Activated CD4-positive, alpha-beta T cell treated with anti-CD3 and anti-CD28 coated beads, Interleukin-2, amount 10 ng/mL, durations not matched to agents 7 days and 5 days (primary cell): ENCODE results near the gene KIF21B. TPM values are rescaled to one million over a fixed set of nuclear protein-coding genes. Genes with fewer than 3 reads are reported as not detected.

Experiments used
- CTCF ChIA-PET: fragments of 350-600 bp; sonication (Branson Sonifier 250); formaldehyde crosslinking; loops from one replicate; lab custom pipeline; 2021; ENCODE audit warnings: antibody characterized with exemption; lab: Charles Lee
- POLR2A ChIA-PET: fragments of 350-600 bp; sonication (Branson Sonifier 250); formaldehyde crosslinking; loops from one replicate; lab custom pipeline; 2021; ENCODE audit warnings: antibody characterized with exemption; lab: Charles Lee
- DNase-seq: peaks from one replicate; pipeline ENCODE4 v3.0.0-alpha.2; 2020
- H3K27ac Mint-ChIP-seq: one replicate; pipeline ENCODE4 v1.8.0; 2021; ENCODE audit warnings: mild to moderate bottlenecking, moderate library complexity, mixed read lengths
- H3K27me3 Mint-ChIP-seq: one replicate; pipeline ENCODE4 v1.8.0; 2021; ENCODE audit warnings: mixed read lengths
- H3K36me3 Mint-ChIP-seq: one replicate; pipeline ENCODE4 v1.8.0; 2021; ENCODE audit warnings: low read depth, mixed read lengths
- H3K4me1 Mint-ChIP-seq: one replicate; pipeline ENCODE4 v1.8.0; 2021; ENCODE audit warnings: mixed read lengths
- H3K4me3 Mint-ChIP-seq: one replicate; pipeline ENCODE4 v1.8.0; 2021; ENCODE audit warnings: mild to moderate bottlenecking, moderate library complexity, mixed read lengths
- H3K9me3 Mint-ChIP-seq: one replicate; pipeline ENCODE4 v1.8.0; 2021; ENCODE audit warnings: mixed read lengths
- total RNA-seq, 2 experiments: library from RNA; stranded (reverse); gene quantifications; one replicate each; pipeline ENCODE4 v1.2.3, GENCODE V29; 2021

Gene KIF21B
- total RNA-seq, 2 experiments from 2014 or later: 104 to 107 TPM

GRCh38 chr1:201023920-201024624, 558 bp upstream of the KIF21B start:
- Mint-ChIP-seq H3K27ac (no peak overlapping the region), H3K36me3 (peaks cover 22% of the 10 kb centered on the region), H3K27me3 (no peaks in the 10 kb centered on the region), H3K9me3 (no peaks in the 10 kb centered on the region), H3K4me3 (peak overlapping the region; percentile 32), H3K4me1 (peaks cover 68% of the 10 kb centered on the region)
- POLR2A ChIA-PET: no interaction called here
- DNase-seq: no peak
- CTCF ChIA-PET: interaction anchor here (0.9 to 13.3 kb wide), 5 partner anchors 8 to 53 kb away, joined by 3 to 152 read pairs (median 6); no protein-coding TSS in a partner anchor

GRCh38 chr1:201022820-201023516, 546 bp downstream of the KIF21B start:
- CTCF ChIA-PET: interaction anchor here (0.7 to 13.3 kb wide), 7 partner anchors 7 to 128 kb away, joined by 3 to 152 read pairs (median 6); no protein-coding TSS in a partner anchor
- Mint-ChIP-seq H3K36me3 (peaks cover 30% of the 10 kb centered on the region), H3K27me3 (no peaks in the 10 kb centered on the region), H3K4me3 (peak overlapping the region; percentile 91), H3K9me3 (no peaks in the 10 kb centered on the region), H3K27ac (peak overlapping the region; percentile 99), H3K4me1 (peaks cover 75% of the 10 kb centered on the region)
- POLR2A ChIA-PET: no interaction called here
- DNase-seq: peak; percentile 46

DNA sequence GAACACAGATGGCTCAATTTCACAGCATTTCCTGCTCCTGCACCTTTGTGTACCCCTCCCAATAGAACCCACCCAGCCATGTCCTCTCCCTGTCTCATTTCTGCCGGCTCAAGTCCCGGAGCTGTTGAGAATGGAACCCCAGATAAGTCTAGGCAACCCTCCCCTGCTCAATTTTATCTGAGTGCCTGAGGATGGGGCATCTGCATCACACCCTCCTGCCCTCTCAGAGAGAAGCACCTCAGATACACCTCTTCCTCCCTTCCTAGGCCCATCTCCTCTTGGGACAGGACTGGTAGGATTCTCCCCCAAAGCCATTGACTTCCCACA, 1.1 kb downstream of the KIF21B start:
- CTCF ChIA-PET: interaction anchor here (0.7 to 13.3 kb wide), 6 partner anchors 6 to 128 kb away, joined by 3 to 152 read pairs (median 18); no protein-coding TSS in a partner anchor
- no peak for DNase-seq

GRCh38 chr1:201021630-201022492, 1.7 kb downstream of the KIF21B start:
- Mint-ChIP-seq H3K4me3 (peak overlapping the region; percentile 91), H3K27ac (peak overlapping the region; percentile 99), H3K4me1 (peaks cover 76% of the 10 kb centered on the region), H3K36me3 (peaks cover 30% of the 10 kb centered on the region), H3K27me3 (no peaks in the 10 kb centered on the region), H3K9me3 (no peaks in the 10 kb centered on the region)
- DNase-seq: no peak
- ChIA-PET POLR2A (no interaction called here), CTCF (interaction anchor here (0.6 to 13.3 kb wide), 8 partner anchors 8 to 129 kb away, joined by 3 to 152 read pairs (median 5); no protein-coding TSS in a partner anchor)

More for the DNA sequence above, 1.1 kb downstream of the KIF21B start:
- Mint-ChIP-seq H3K27ac (peak overlapping the region; percentile 99), H3K4me3 (peak overlapping the region; percentile 91), H3K27me3 (no peaks in the 10 kb centered on the region), H3K9me3 (no peaks in the 10 kb centered on the region), H3K36me3 (peaks cover 30% of the 10 kb centered on the region), H3K4me1 (peaks cover 76% of the 10 kb centered on the region)
- POLR2A ChIA-PET: no interaction called here

DNA sequence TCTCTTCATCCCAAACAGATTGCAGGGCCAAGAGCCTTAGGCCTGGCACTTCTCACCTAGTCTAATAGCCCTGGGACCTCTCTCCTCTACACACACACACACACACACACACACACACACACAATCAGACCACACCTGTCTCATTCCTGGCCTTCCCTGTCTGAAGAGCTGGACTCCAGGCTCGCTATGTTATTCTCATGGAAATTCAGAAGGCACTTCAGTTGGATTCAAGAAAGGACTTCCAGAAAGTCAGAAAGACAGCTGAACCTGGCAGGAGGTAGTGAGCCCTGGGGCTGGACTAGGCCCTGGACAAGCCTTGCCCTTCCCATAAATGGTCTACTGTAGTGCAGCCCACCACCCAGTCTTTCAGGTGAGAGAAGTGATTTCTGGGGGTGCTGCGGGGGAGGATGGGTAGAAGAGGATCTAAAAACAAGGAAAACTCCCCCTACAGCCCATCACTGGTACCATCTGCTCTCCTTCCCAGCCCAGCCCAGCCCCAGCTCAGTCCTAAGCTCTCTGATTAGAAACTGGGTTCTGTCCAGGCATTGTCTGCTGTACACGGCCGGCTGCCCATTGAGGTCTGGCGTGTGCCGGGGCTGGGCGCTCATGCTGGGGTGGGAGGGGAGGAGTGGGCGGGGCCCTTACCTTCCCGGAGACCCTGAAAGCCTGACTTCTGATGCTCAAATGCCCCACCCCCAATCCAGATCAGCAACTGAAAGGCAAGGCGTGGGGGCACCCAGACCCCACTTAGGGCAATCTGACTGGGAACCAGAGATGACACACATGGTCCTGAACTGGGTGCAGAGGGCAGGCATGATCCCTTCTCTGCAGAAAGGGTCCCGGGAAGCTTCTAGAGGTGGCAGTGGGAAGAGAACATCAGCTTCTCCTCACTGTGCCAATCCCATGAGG, 2.5 kb downstream of the KIF21B start:
- Mint-ChIP-seq H3K27me3 (no peaks in the 10 kb centered on the region), H3K27ac (peak overlapping the region; percentile 99), H3K36me3 (peaks cover 30% of the 10 kb centered on the region), H3K9me3 (no peaks in the 10 kb centered on the region), H3K4me3 (peak overlapping the region; percentile 91), H3K4me1 (peaks cover 76% of the 10 kb centered on the region)
- DNase-seq: peak; percentile 50
- ChIA-PET POLR2A (no interaction called here), CTCF (interaction anchor here (0.6 to 13.3 kb wide), 12 partner anchors 8 to 143 kb away, joined by 3 to 152 read pairs (median 5); no protein-coding TSS in a partner anchor)

DNA sequence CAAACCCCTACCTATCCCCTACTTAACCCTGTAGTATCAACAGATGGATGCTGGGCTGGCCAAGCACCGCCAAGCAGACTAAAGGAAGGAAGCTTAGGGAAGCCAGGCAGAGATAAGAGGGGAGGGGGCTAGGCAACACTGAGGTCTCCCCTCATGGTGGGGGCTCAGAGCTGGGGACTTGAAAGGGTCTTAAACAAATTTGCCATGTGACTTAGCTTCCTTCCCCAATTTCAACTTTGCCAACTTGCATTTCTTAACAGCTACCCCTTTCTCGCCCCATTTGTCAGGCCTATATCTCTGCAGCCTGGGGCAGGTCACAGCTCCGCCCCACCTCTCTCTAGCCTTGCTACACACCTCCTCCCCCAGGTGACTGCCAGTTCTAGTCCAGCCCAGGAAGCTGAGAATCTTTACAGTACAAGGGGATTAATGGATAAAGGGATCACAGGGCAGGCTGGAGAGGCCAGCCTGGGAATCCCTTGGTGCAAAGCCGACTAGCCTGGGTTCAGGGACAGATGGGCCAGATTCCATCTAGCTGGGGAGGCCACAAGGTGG, 3.4 kb downstream of the KIF21B start:
- peak overlapping the region; percentile 99 for H3K27ac Mint-ChIP-seq
- H3K36me3 Mint-ChIP-seq: peaks cover 37% of the 10 kb centered on the region
- POLR2A ChIA-PET: interaction anchor here (0.6 kb wide), 1 partner anchor 10 kb away, joined by 3 read pairs; no protein-coding TSS in a partner anchor
- peak overlapping the region; percentile 91 for H3K4me3 Mint-ChIP-seq
- peaks cover 76% of the 10 kb centered on the region for H3K4me1 Mint-ChIP-seq
- CTCF ChIA-PET: interaction anchor here (0.6 to 13.3 kb wide), 13 partner anchors 10 to 281 kb away, joined by 3 to 152 read pairs (median 4); partner anchors contain the start of gene CAMSAP2
- H3K27me3 Mint-ChIP-seq: no peaks in the 10 kb centered on the region
- peak; percentile 54 for DNase-seq
- no peaks in the 10 kb centered on the region for H3K9me3 Mint-ChIP-seq

GRCh38 chr1:201019321-201019977, 4.1 kb downstream of the KIF21B start:
- H3K4me1 Mint-ChIP-seq: peaks cover 76% of the 10 kb centered on the region
- no peaks in the 10 kb centered on the region for H3K27me3 Mint-ChIP-seq
- H3K27ac Mint-ChIP-seq: peak overlapping the region; percentile 99
- H3K36me3 Mint-ChIP-seq: peaks cover 37% of the 10 kb centered on the region
- POLR2A ChIA-PET: interaction anchor here (0.6 kb wide), 1 partner anchor 9 kb away, joined by 3 read pairs; no protein-coding TSS in a partner anchor
- CTCF ChIA-PET: interaction anchor here (0.6 to 13.3 kb wide), 10 partner anchors 10 to 281 kb away, joined by 3 to 152 read pairs (median 4); partner anchors contain the start of gene CAMSAP2
- peak overlapping the region; percentile 91 for H3K4me3 Mint-ChIP-seq
- no peaks in the 10 kb centered on the region for H3K9me3 Mint-ChIP-seq
- peak; percentile 95 for DNase-seq

- H3K36me3 Mint-ChIP-seq: peaks cover 41% of the 10 kb centered on the region
- POLR2A ChIA-PET: no interaction called here
- CTCF ChIA-PET: interaction anchor here (1.0 to 13.3 kb wide), 4 partner anchors 7 to 39 kb away, joined by 3 to 152 read pairs (median 24); partner anchors contain the start of gene KIF21B
- peak overlapping the region; percentile 99 for H3K27ac Mint-ChIP-seq
- peak overlapping the region; percentile 44 for H3K4me3 Mint-ChIP-seq
- no peak for DNase-seq
- H3K9me3 Mint-ChIP-seq: no peaks in the 10 kb centered on the region
- peaks cover 84% of the 10 kb centered on the region for H3K4me1 Mint-ChIP-seq
- no peaks in the 10 kb centered on the region for H3K27me3 Mint-ChIP-seq
These were observed 5.7 kb downstream of the KIF21B start for GRCh38 chr1:201017828-201018163.

GRCh38 chr1:201016943-201017827, 6.3 kb downstream of the KIF21B start:
- DNase-seq: no peak

GRCh38 chr1:201016211-201016651, 7.3 kb downstream of the KIF21B start:
- H3K36me3 Mint-ChIP-seq: peaks cover 37% of the 10 kb centered on the region
- no peak for DNase-seq
- POLR2A ChIA-PET: no interaction called here
- no peaks in the 10 kb centered on the region for H3K27me3 Mint-ChIP-seq
- CTCF ChIA-PET: interaction anchor here (1.0 to 13.3 kb wide), 9 partner anchors 9 to 101 kb away, joined by 3 to 152 read pairs (median 5); partner anchors contain the start of gene KIF21B
- H3K4me1 Mint-ChIP-seq: peaks cover 94% of the 10 kb centered on the region
- no peaks in the 10 kb centered on the region for H3K9me3 Mint-ChIP-seq
- peak overlapping the region; percentile 99 for H3K27ac Mint-ChIP-seq
- peak overlapping the region; percentile 42 for H3K4me3 Mint-ChIP-seq

More at GRCh38 chr1:201016943-201017827, 6.3 kb downstream of the KIF21B start:
- H3K4me1 Mint-ChIP-seq: peaks cover 90% of the 10 kb centered on the region
- H3K27me3 Mint-ChIP-seq: no peaks in the 10 kb centered on the region
- no peaks in the 10 kb centered on the region for H3K9me3 Mint-ChIP-seq
- peak overlapping the region; percentile 99 for H3K27ac Mint-ChIP-seq
- ChIA-PET POLR2A (no interaction called here), CTCF (interaction anchor here (1.0 to 13.3 kb wide), 4 partner anchors 8 to 38 kb away, joined by 3 to 152 read pairs (median 24); partner anchors contain the start of gene KIF21B)
- H3K36me3 Mint-ChIP-seq: peaks cover 37% of the 10 kb centered on the region
- peak overlapping the region; percentile 44 for H3K4me3 Mint-ChIP-seq
